DLD1 (cell line): ENCODE results near the gene RPS6KA4.

ENCODE experiments used
- in situ Hi-C: cut with HindIII; loops from 2 replicates; pipeline ENCODE4 v1.10.0; 2017; ENCODE audit warnings: low sequenced_read_pairs

Gene RPS6KA4

DNA sequence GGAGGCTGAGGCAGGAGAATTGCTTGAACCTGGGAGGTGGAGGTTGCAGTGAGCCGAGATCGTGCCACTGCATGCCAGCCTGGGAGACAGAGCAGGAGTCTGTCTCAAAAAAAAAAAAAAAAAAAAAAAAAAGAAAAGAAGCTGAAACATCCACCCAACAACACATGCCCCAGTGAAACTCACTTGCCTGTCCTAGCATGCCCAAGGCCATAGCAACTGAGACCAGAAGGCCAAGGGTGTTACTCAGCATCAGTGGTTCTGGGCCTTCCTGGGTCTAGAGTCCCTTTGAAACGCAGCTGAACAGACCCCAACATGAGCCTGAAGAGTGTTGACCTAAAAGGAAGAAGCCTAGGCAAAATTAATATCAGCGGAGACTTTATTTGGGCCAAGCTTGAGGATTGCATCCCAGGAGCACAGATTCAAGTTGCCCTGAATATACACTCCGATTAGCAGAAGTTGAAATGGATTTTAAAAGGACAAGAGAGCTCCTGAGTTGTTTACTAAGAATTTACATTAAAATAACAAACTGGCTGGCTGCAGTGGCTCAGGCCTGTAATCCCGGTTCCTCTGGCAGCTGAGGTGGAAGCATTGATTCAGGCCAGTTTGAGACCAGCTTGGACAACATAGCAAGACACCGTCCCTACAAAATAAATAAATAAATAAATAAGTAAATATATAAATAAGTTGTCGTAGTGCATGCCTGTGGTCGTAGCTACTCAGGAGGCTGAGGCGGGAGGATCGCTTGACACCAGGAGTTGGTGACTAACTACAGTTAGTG lies 34.1 kb upstream of the RPS6KA4 start:
- in situ Hi-C loops, result no loop called here

- in situ Hi-C loops, result no loop called here
Measured at GRCh38 chr11:64327375-64327774, 31.6 kb upstream of the RPS6KA4 start.

GRCh38 chr11:64327993-64328392 lies 31.0 kb upstream of the RPS6KA4 start:
- in situ Hi-C loops, result no loop called here

DNA sequence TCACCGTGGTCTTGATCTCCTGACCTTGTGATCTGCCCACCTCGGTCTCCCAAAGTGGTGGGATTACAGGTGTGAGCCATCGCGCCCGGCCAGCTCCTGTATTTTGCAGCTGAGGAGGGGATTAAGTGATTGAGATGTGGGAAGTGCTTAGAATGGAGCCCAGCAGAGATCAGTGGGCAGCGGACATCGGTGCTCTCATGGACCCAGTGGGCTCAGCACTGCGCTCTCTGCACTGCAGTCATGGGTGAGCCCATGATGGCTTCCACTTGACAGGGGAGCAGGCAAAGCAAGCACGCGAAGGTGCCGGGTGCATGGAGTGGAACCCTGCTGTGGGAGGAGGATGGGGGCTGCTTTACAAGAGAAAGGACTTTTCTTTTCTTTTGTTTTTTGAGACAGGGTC lies 28.1 kb upstream of the RPS6KA4 start:
- in situ Hi-C loops, result no loop called here

DNA sequence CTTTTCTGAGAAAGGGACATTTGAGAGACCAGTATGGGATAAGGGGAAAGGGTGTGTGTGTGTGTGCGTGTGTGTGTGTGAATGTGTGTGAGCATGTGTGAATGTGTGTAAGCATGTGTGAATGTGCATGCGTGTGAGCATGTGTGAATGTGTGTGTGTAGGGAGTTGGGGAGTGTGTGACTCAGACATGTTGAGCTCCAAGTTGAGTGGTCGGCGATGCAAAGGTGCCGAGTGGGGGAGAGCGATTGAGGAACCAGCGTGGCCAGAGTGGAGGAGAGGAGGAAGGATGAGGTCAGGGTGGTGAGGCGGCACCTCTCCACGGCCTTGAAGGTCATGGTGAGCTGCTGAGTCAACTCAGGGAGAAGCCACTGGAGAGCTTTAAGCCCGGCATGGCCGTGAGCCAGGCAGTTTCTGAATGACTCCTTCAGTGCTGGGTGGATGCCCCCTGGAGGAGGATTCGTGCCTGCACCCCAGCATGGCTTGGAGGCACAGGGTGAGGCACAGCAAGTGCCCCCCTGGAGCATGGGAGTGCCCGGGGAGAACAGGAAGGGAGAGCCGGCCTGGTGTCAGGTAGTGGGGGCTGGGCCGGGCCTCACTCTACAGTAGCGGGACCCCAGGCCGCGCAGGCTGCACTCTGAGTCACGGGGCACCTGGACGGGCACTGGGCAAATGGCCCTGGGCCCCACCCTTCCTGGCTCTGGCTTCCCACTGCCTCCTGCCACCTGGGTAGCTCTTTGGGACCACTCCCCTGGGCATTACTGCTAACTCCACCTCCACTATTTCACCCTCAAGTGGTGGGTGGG lies 27.2 kb upstream of the RPS6KA4 start:
- in situ Hi-C loops, result no loop called here

- in situ Hi-C loops, result no loop called here
Measured at GRCh38 chr11:64333556-64333955, 25.4 kb upstream of the RPS6KA4 start.

- in situ Hi-C loops, result no loop called here
Measured at GRCh38 chr11:64334764-64335735, 23.9 kb upstream of the RPS6KA4 start.

DNA sequence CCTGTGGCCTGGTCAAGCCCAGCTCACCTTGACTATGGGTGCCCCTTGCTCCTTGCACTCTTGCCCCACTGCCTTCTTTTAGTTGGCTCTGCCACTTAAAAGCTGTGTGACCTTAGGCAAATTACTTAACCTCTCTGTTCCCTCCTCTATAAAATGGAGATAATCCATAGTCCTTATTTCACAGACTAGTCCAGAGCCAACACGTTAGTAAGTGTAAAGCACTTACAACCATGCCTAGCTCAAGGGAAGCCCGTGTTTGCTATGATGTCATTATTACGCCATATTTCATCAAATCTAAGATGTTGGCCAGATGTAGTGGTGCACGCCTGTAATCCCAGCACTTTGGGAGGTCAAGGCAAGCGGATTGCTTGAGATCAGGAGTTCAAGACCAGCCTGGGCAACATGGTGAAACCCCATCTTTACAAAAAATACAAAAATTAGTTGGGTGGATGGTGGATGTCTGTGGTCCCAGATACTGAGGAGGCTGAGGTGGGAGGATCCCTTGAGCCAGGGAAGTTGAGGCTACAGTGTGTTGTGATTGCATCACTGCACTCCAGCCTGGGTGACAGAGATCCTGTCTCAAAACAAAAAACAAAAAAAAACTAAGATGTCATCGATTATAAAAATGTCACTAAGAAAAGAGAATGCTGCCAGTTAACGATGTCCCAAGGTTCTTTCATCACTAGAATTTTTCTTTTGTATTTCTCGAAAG lies 21.3 kb upstream of the RPS6KA4 start:
- in situ Hi-C loops, result no loop called here

- in situ Hi-C loops, result no loop called here
Measured at GRCh38 chr11:64338716-64339115, 20.2 kb upstream of the RPS6KA4 start.

DNA sequence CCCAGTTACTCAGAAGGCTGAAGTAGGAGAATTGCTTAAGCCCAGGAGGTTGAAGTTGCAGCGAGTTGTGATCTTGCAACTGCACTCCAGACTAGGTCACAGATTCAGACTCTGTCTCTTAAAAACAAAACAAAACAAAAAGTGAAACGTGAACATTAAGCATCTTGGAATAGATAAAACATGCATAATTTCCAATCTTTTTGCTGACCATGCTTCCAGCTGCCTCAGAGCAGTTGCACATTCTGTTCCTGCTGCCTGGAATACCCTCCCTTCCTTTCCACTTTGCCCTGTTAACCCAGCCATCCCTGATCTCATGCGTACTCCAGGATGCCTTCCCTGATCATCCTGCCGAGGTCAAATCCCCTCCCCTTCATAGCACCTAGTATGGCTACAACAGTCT lies 19.7 kb upstream of the RPS6KA4 start:
- in situ Hi-C loops, result no loop called here

DNA sequence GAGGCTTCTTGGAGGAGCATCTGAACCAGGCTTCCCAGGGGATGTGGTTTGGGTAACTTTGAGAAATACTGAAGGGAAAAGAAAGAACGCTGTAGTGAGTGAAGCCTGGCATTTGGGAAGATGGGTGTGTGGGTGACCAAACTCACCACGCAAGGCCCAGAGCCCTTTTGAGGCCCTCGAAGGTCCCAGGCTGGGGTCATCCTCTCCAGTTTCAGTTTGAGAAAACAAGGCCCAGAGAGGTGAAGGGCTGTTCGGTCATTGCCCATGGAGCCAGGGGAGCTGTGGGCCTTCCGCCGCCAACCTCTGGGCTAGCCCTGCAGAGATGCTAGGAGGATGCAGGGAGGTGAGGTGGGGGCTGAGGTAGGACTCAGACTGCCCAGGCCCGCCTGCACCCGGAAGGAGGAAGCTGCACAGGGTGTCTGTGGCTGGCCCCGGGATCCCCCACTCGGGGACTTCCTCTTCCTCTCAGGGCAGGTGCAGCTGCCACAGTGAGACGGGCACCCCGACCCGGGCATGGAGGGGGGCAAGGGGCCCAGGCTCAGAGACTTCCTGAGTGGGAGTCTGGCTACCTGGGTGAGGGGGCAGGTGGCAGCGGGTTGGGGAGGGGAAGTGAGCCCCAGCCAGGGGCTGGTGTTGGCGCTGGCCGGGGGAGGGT lies 19.1 kb upstream of the RPS6KA4 start, which contains the start of gene CCDC88B:
TSS of gene CCDC88B (plus strand) at position 451 of the 655 bp plus-strand sequence. CDS start at position 514, 63 bp downstream.
- in situ Hi-C loops, result no loop called here

GRCh38 chr11:64340671-64341335 lies 18.2 kb upstream of the RPS6KA4 start:
- in situ Hi-C loops, result no loop called here

DNA sequence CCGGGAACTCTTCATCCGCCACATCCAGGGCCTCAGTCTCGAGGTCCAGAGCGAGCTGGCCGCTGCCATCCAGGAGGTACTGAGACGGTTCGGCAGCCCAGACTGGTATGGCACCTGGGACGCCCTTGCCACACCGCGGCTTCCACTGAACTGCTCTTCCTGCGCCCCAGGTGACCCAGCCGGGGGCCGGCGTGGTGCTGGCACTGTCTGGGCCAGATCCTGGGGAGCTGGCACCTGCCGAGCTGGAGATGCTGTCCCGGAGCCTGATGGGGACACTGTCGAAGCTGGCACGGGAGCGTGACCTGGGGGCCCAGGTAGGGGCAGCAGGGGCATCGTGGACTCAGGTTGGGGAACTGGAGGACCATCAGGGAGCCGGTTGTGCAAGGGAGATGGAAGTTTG lies 17.5 kb upstream of the RPS6KA4 start:
- in situ Hi-C loops, result no loop called here

DNA sequence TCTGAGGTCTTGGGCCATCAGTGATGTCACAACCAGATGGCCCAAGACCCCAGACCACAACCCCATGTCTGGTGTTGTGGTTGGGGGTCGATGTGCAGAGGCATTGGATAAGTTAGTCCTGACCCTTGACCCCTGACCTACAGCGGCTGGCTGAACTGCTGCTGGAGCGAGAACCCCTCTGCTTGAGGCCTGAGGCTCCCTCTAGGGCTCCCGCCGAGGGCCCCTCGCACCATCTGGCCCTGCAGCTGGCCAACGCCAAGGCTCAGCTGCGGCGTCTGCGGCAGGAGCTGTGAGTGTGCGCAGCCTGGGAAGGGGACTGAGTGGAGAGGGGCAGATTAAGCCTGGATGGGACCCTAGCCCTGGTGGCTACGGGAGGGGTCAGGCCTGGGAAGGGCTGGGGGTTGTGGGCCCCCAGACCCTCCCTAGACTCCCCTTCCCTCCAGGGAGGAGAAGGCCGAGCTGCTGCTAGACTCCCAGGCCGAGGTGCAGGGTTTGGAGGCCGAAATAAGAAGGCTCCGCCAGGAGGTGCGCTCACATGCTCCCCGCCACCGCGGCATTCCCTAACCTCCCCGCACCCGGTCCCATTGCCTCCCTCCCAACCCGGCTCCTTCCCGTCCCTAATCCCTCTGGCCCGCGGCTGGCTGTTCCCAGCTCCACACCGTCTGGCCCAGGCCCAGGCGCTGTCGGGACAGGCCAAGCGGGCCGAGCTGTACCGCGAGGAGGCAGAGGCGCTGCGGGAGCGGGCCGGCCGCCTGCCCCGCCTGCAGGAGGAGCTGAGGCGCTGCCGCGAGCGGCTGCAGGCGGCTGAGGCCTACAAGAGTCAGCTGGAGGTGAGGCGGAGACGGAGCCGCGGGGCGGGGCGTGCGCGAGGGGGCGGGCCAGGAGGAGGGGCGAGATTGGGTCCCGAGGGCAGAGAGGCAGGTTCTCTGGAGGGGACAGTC lies 16.8 kb upstream of the RPS6KA4 start:
- in situ Hi-C loops, result no loop called here

- in situ Hi-C loops, result no loop called here
Measured at GRCh38 chr11:64342869-64343745, 15.9 kb upstream of the RPS6KA4 start.

DNA sequence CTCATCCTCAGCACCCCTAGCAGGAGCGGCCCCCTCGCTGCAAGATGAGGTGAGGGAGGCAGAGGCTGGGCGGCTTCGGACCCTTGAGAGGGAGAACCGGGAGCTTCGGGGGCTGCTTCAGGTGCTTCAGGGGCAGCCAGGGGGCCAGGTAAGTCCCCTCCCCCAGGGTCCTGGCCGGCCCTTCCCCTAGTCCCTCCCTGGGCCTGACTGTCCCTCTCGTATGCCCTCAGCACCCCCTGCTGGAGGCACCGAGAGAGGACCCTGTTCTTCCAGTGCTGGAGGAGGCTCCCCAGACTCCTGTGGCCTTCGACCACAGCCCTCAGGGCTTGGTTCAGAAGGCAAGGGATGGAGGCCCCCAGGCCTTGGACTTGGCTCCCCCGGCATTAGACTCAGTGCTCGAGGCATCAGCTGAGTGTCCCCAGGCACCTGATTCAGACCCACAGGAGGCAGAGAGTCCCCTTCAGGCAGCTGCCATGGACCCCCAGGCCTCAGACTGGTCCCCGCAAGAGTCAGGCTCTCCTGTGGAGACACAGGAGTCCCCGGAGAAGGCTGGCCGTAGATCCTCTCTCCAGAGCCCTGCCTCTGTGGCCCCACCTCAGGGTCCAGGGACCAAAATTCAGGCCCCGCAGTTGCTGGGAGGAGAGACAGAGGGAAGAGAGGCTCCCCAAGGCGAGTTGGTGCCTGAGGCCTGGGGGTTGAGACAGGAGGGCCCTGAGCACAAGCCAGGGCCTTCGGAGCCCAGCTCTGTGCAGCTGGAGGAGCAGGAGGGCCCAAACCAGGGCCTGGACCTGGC lies 15.0 kb upstream of the RPS6KA4 start:
- in situ Hi-C loops, result no loop called here
